Upper lobe of right lung (tissue), 1 donor: Measurements from ENCODE around the gene ADAMTS6. TPM values are rescaled to one million over a fixed set of nuclear protein-coding genes. Genes with fewer than 3 reads are reported as not detected.

ENCODE experiments used
- ATAC-seq: fragments of 200-7000 bp; cut with Tn5 transposase; one replicate; pipeline ENCODE4 v1.9.1; 2020; ENCODE audit warnings: mild to moderate bottlenecking, moderate library complexity
- DNase-seq: peaks from one replicate; pipeline ENCODE4 v3.0.0-alpha.2; 2020
- H3K27ac ChIP-seq: fragments of 200-600 bp; one replicate; pipeline ENCODE4 v1.8.0; 2022
- H3K27me3 ChIP-seq: fragments of 200-600 bp; one replicate; pipeline ENCODE4 v1.8.0; 2022; ENCODE audit warnings: mild to moderate bottlenecking
- H3K36me3 ChIP-seq: fragments of 200-600 bp; one replicate; pipeline ENCODE4 v1.8.0; 2022
- H3K4me1 ChIP-seq: fragments of 200-600 bp; one replicate; pipeline ENCODE4 v1.8.0; 2022
- H3K4me3 ChIP-seq: fragments of 200-600 bp; one replicate; pipeline ENCODE4 v1.8.0; 2022; ENCODE audit warnings: mild to moderate bottlenecking
- H3K9me3 ChIP-seq: fragments of 200-600 bp; one replicate; pipeline ENCODE4 v1.8.0; 2022
- CTCF ChIP-seq: fragments of 200-600 bp; IDR thresholded peaks from one replicate; pipeline ENCODE4 v1.8.0; 2022; ENCODE audit warnings: antibody characterized with exemption
- intact Hi-C: fragments of 100-400 bp; cut with DNase I; formaldehyde crosslinking; loops from one replicate; pipeline ENCODE4 v1.11.0; 2022
- total RNA-seq: library from RNA; stranded (reverse); fragmentation: NEBNext Ultra II Directional; extraction: Animal tissue kit (Norgen Biotek cat#: 25700); gene quantifications from one replicate; pipeline ENCODE4 v1.2.1, GENCODE V29; 2021
- donor health status: DM: no; HTN: yes; CAD: no; lungs with severe emphysema.

The ADAMTS6 gene
- total RNA-seq, 1 donor from 2014 or later: 2.3 TPM

DNA sequence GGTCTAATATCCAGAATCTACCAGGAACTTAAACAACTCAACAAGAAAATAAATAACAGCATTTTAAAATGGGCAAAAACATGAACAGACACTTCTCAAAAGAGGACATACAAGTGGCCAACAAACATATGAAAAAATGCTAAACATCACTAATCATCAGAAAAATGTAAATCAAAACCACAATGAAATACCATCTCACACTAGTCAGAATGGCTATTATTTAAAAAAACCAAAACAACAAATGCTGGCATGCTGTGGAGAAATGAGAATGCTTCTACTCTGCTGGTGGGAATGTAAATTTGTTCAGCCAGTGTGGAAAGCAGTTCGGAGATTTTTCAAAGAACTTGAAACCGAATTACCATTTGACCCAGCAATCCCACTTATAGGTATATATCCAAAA, 63.1 kb downstream of the ADAMTS6 start:
- TF ChIP-seq CTCF: no peak
- no peak overlapping the region for H3K4me3 ChIP-seq
- H3K27ac ChIP-seq: no peak overlapping the region
- no peaks in the 10 kb centered on the region for H3K27me3 ChIP-seq
- ATAC-seq (no peak), DNase-seq (no peak)
- no peaks in the 10 kb centered on the region for H3K4me1 ChIP-seq
- intact Hi-C loops: no loop called here
- no peaks in the 10 kb centered on the region for H3K9me3 ChIP-seq
- no peaks in the 10 kb centered on the region for H3K36me3 ChIP-seq

GRCh38 chr5:65413822-65414221, 67.9 kb downstream of the ADAMTS6 start:
- ATAC-seq: no peak
- Histone ChIP-seq H3K9me3 (no peaks in the 10 kb centered on the region), H3K36me3 (no peaks in the 10 kb centered on the region), H3K27me3 (no peaks in the 10 kb centered on the region), H3K4me1 (no peaks in the 10 kb centered on the region), H3K27ac (no peak overlapping the region), H3K4me3 (no peak overlapping the region)
- intact Hi-C loops: no loop called here
- TF ChIP-seq CTCF: no peak
- DNase-seq: no peak

DNA sequence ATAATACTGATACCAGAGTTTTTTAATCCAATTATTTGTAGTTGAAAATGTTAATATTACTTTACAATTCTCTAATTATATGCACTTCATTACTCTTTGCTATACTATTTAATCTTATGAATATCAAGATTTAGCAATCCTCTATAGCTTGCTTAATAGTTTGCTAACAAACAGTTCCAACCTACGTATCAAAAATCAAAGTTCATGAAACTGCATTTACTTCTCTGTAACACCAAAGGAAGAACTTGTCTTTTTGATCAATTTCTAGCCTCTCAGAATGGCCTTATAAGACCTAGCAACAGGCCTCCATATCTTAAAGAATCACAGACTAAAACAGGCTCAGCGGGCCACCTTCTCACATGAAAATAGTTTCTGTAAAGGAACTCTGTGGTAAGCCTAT, 68.9 kb downstream of the ADAMTS6 start:
- no peak for DNase-seq
- Histone ChIP-seq H3K4me1 (no peaks in the 10 kb centered on the region), H3K27me3 (no peaks in the 10 kb centered on the region), H3K36me3 (no peaks in the 10 kb centered on the region), H3K9me3 (no peaks in the 10 kb centered on the region), H3K4me3 (no peak overlapping the region), H3K27ac (no peak overlapping the region)
- intact Hi-C loops: no loop called here
- no peak for ATAC-seq
- TF ChIP-seq CTCF: no peak

- DNase-seq (no peak), ATAC-seq (no peak)
- Histone ChIP-seq H3K9me3 (no peaks in the 10 kb centered on the region), H3K27ac (no peak overlapping the region), H3K36me3 (no peaks in the 10 kb centered on the region), H3K4me3 (no peak overlapping the region), H3K27me3 (no peaks in the 10 kb centered on the region), H3K4me1 (no peaks in the 10 kb centered on the region)
- TF ChIP-seq CTCF: no peak
- intact Hi-C loops: no loop called here
These were observed 70.4 kb downstream of the ADAMTS6 start for GRCh38 chr5:65411356-65411755.

DNA sequence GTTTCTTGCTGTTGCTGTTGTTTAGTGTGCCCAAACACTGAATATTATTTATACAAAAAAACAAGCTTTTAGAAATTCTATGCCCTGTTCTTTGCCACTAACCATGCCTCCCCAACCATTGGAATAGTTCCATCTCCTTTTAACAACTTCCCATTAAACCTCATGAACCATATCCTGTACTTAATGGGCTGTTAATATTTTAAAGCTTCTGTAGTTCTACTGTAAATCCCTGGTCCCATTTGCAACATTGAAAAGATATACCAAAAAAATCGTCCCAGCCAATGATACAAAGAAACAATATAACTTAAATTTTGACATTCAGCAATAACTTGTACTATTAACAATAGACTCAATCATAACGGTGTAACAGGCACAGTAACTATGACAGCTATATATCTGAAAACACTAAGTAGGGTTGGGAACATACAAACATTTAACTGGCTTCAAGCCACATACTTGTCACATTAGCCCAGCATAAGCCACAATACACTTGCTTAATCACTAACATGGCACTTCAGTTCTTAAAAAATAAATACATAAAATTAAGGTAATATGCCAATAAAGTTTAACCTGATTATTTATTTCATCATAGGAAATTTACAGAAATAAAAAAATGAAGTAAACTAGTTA, 86.1 kb downstream of the ADAMTS6 start:
- no peak for ATAC-seq

More for the DNA sequence above, 86.1 kb downstream of the ADAMTS6 start:
- no peaks in the 10 kb centered on the region for H3K36me3 ChIP-seq
- H3K4me1 ChIP-seq: no peaks in the 10 kb centered on the region
- H3K9me3 ChIP-seq: no peaks in the 10 kb centered on the region
- intact Hi-C loops: no loop called here
- no peaks in the 10 kb centered on the region for H3K27me3 ChIP-seq
- no peak overlapping the region for H3K27ac ChIP-seq
- no peak for DNase-seq
- no peak for TF ChIP-seq CTCF
- no peak overlapping the region for H3K4me3 ChIP-seq
